Bronchial epithelial cell (primary cell): Measurements from ENCODE around the gene PCDH1. TPM values are rescaled to one million over a fixed set of nuclear protein-coding genes. Genes with fewer than 3 reads are reported as not detected.

Experiments used
- DNase-seq: peaks from one replicate; pipeline ENCODE4 v3.0.0-alpha.2; 2010; ENCODE audit warnings: low read depth
- FAIRE-seq: peaks from 2 replicates; lab custom pipeline; 2011; peaks lifted over from hg19 to GRCh38; lab: Jason Lieb, UNC
- H3K27me3 ChIP-seq: 2 replicates; pipeline ENCODE4 v1.5.1; 2011; ENCODE audit warnings: low read length; ENCODE audit not compliant: control insufficient read depth, insufficient read depth
- H3K36me3 ChIP-seq: 2 replicates; pipeline ENCODE4 v1.5.1; 2011; ENCODE audit warnings: low read length; ENCODE audit not compliant: control insufficient read depth, insufficient read depth
- H3K4me3 ChIP-seq: 2 replicates; pipeline ENCODE4 v1.5.1; 2011; ENCODE audit warnings: mild to moderate bottlenecking, low read depth, low read length, control low read depth
- total RNA-seq: library from RNA; depleted of rRNA; stranded (reverse); fragments of >200 nt; gene quantifications from 2 replicates; pipeline ENCODE4 v1.2.1, GENCODE V29; 2014
- TF ChIP-seq, protein P1 (sequence below): IDR thresholded peaks from 2 replicates; pipeline ENCODE4 v1.5.1; 2011; ENCODE audit warnings: mild to moderate bottlenecking, moderate library complexity, low read length, control low read depth, inconsistent platforms; ENCODE audit not compliant: insufficient read depth, severe bottlenecking

Gene PCDH1
- total RNA-seq, 1 donor from 2014 or later, result 85.3 TPM

DNA sequence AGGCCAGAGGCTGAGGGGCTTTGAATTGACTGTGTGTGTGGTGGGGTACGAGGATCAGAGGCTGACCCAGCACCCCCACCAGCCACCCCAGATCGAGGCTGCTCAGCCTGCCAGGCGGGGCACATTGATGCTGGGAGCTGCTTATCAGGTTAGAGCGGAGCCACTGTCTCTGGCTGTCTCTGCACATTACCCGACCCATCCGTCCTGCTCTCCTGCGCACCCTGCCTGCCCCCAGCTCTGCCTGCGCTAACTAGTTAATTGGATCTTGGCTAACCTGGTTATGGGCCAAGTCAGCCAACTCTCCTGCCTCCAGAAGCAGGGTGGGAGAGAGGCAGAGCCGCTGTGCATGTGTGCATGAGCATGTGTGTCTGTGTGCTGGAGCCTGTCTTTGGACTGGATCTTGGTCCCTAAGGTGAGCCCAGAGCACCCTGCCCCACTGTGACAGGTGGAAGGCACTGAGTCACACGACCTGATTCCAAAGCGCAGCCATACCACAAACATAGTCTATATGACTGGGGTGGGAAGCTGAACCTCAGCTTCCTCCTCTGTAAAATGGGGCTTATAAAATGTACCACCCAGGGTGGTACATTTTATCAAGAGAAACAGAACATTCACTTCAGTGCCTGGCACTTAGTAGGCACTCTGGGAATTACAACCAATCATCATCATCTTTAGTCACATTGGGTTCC, 39.7 kb downstream of the PCDH1 start:
- H3K27me3 ChIP-seq, result no peaks in the 10 kb centered on the region
- H3K36me3 ChIP-seq, result no peaks in the 10 kb centered on the region
- TF ChIP-seq, protein P1, sequence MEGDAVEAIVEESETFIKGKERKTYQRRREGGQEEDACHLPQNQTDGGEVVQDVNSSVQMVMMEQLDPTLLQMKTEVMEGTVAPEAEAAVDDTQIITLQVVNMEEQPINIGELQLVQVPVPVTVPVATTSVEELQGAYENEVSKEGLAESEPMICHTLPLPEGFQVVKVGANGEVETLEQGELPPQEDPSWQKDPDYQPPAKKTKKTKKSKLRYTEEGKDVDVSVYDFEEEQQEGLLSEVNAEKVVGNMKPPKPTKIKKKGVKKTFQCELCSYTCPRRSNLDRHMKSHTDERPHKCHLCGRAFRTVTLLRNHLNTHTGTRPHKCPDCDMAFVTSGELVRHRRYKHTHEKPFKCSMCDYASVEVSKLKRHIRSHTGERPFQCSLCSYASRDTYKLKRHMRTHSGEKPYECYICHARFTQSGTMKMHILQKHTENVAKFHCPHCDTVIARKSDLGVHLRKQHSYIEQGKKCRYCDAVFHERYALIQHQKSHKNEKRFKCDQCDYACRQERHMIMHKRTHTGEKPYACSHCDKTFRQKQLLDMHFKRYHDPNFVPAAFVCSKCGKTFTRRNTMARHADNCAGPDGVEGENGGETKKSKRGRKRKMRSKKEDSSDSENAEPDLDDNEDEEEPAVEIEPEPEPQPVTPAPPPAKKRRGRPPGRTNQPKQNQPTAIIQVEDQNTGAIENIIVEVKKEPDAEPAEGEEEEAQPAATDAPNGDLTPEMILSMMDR, result no peak
- DNase-seq, result no peak
- no peak for FAIRE-seq
- no peak overlapping the region for H3K4me3 ChIP-seq

DNA sequence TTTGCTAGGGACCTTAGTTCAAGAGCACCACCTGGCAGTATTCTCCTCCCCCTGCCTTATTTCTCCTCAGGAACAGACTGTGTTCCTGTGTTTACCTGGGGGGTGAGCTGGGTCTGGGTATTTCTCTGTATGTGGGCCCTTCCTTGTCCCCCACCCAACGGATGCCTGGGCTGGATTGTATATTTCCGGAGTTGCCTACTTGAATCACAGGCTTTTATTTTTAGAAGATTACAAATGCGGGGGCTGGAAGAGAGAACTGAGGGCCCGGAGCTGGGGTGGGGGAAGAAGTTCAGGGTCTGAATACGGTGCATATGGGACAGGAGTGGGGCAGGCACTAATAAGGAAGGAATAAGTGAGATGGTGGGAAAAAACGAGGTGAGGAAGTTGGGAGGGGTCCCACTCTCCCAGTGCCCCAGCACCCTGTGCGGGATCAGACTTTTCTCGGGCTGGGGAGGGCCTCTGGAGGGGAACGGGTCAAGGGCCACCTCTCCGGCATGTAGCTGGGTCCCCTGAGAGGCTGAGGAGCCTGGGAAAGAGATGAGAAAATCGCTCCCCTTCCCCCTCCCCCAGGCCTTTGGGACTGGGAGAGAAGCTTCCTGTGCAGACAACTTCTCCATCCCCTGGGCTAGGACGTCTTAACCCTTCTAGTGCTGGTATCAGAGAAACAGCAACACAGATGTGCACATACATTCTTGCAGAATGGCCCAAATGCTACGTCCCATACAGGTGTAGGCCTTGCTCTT, 42.1 kb downstream of the PCDH1 start:
- TF ChIP-seq, protein P1, result no peak
- H3K4me3 ChIP-seq, result no peak overlapping the region
- FAIRE-seq (no peak), DNase-seq (no peak)
- H3K27me3 ChIP-seq, result no peaks in the 10 kb centered on the region
- no peaks in the 10 kb centered on the region for H3K36me3 ChIP-seq

DNA sequence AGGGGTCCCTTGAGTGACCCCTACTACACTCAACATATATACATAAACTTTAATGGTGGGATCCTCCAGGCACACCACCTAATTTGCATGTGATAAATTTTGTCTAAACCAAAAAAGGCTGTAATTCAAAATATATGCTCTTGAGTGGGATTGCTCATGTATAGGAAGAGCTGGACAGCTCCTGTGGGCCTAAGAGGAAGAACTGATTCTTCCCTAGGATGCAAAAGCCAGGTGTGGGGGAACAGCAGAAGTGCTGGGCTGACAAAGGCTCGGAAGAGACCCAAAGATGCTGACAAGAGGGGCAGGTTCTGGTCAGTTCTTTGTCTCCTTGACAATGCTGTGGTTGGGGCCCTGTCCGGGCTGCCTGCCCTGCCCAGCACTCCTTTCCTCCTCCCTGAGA, 43.9 kb downstream of the PCDH1 start:
- H3K36me3 ChIP-seq, result no peaks in the 10 kb centered on the region
- no peak for FAIRE-seq
- DNase-seq, result no peak
- TF ChIP-seq, protein P1, result no peak
- H3K27me3 ChIP-seq, result no peaks in the 10 kb centered on the region
- no peak overlapping the region for H3K4me3 ChIP-seq

DNA sequence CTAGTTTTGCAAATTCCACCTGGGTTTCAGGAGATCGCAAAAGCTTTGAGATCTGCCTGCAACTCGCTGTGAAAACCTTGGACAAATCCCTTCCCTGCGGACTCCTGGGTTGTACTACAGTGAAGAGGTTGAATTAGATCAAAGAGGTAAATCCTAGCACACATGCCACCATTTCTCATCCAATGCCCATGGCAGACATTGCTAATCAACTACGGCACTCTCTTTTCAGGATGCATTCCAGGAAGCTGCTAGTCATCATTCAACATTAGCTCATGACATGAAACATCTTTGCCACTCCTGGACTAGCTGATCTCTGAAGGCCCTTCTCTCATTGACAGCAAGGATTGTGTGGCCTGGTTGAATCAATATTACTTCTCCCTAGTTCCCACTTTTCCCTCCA, 46.1 kb downstream of the PCDH1 start:
- Histone ChIP-seq H3K4me3 (no peak overlapping the region), H3K27me3 (no peaks in the 10 kb centered on the region), H3K36me3 (no peaks in the 10 kb centered on the region)
- TF ChIP-seq, protein P1, result no peak
- peak; percentile 20 for DNase-seq
- no peak for FAIRE-seq

DNA sequence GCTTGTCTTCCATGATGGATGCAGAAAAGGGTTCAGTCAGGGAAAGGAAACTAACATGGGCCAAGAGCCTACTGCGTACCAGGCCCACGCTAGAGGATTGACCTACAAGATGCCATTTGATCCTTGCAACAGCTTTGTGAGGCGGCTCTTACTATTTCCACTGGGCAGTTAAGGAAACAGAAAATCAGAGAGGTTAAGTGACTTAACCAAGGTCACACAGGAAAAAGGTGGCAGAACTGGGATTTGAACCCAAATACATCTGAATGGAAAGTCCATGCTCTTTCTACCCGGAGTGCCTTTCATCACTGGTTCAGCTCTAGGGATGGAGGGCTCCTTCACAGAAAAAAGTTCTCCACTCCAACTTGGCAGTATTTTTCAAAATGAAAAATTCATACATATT, 50.0 kb downstream of the PCDH1 start:
- no peak for FAIRE-seq
- peaks cover 2% of the 10 kb centered on the region for H3K27me3 ChIP-seq
- DNase-seq, result no peak
- H3K4me3 ChIP-seq, result no peak overlapping the region
- TF ChIP-seq, protein P1, result no peak
- no peaks in the 10 kb centered on the region for H3K36me3 ChIP-seq

DNA sequence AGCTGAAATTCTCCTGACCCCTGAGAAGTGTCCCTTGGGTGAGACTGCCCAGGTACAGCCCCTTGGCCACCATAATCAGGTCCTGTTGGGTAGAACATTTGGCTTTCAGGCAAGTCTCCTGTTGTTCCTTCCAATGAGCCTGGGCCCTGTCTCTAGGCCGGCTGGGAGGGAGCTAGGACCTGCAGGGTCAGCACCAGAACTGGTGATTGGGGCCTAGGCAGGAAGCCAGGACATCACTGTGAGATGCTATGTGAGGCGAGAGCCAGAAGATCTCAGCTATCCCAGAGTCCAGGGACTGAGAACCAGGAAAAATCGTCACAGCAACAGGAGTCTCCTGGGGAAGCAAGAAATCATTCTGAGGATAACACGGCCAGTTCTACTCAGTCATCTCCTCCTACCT, 51.5 kb downstream of the PCDH1 start:
- no peaks in the 10 kb centered on the region for H3K36me3 ChIP-seq
- H3K27me3 ChIP-seq, result peaks cover 2% of the 10 kb centered on the region
- DNase-seq (no peak), FAIRE-seq (peak; percentile 55)
- H3K4me3 ChIP-seq, result no peak overlapping the region
- TF ChIP-seq, protein P1, result no peak
